NOMO-1 treated with dmso at 0.1 percent for 144 hours (cell line): ENCODE results near the gene ECSCR.
"Not testable (repeated sequence)": the region's sequence is repeated elsewhere in the genome, so short reads cannot be mapped to it uniquely, and the experiment has no call there.

Experiments
- DNase-seq: peaks from one replicate; lab custom pipeline; 2025; ENCODE audit not compliant: unreplicated experiment; lab: John Stamatoyannopoulos, UW

The ECSCR gene, protein sequence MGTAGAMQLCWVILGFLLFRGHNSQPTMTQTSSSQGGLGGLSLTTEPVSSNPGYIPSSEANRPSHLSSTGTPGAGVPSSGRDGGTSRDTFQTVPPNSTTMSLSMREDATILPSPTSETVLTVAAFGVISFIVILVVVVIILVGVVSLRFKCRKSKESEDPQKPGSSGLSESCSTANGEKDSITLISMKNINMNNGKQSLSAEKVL

DNA sequence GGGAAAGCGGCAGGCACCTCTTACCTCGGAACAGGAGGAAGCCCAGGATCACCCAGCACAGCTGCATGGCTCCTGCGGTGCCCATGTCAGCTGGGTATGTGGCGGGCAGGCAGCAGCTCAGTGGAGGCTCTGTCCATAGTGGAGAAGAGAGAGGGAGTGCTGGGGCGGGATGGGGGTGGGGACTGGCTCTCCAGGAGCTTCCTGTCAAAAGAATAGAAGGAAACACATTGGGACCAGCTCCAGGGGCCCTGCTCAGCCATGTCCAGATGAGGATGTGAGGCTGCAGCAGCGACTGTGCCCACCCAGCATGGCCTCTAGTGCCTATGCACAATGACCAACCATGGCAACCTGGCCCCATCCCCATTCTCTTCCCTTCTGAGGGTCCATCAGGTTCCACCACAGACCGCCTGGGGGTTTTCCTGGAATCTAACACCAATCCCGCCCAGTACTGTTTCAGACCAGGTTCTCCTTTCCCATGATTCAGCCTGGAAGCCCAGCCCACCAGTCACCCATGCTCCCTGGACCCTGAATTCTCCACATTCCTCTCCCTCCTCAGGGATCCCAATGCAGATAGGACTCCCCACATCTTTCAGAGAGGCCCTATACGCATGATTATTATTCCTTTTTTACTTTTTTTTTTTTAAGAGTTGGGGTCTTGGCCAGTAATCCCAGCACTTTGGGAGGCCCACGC is at the start of gene ECSCR:
ECSCR (minus strand) TSS at position 158 of the 691 bp plus-strand sequence; CDS start at position 85, 73 bp downstream.
- no peak for DNase-seq

DNA sequence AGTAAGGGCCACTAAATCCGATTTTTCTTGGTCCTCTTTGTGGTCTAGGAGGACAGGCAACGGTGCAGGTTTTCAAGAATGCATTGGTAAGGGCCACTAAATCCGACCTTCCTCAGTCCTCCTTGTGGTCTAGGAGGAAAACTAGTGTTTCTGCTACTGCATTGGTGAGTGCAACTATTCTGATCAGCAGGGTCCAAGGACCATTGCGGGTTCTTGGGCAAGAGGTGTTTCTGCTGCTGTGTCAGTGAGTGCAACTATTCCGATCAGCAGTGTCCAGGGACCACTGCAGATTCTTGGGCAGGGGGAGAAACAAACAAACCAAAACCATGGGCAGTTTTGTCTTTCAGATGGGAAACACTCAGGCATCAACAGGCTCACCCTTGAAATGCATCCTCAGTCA is 42.2 kb upstream of the ECSCR start:
- not testable (repeated sequence) for DNase-seq

DNA sequence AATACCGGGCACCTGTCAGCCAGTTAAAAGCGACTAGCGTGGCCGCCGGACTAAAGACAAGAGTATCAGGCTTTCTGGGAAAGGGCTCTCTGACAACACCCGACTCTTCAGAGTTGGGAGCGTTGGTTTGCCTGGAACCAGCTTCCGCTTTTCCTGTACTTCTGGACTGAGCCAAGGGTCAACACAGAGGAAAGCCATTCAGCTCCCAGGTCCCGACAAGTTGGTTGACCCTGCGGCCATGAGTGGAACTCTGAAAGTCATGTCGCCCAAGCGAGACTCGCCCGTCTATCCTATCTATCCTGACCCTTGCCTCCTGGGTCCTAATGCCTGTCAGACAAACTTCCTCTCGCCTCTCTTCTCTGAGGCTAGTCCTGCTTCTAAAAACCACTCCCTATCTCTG is 41.3 kb upstream of the ECSCR start:
- peak; percentile 32 for DNase-seq

DNA sequence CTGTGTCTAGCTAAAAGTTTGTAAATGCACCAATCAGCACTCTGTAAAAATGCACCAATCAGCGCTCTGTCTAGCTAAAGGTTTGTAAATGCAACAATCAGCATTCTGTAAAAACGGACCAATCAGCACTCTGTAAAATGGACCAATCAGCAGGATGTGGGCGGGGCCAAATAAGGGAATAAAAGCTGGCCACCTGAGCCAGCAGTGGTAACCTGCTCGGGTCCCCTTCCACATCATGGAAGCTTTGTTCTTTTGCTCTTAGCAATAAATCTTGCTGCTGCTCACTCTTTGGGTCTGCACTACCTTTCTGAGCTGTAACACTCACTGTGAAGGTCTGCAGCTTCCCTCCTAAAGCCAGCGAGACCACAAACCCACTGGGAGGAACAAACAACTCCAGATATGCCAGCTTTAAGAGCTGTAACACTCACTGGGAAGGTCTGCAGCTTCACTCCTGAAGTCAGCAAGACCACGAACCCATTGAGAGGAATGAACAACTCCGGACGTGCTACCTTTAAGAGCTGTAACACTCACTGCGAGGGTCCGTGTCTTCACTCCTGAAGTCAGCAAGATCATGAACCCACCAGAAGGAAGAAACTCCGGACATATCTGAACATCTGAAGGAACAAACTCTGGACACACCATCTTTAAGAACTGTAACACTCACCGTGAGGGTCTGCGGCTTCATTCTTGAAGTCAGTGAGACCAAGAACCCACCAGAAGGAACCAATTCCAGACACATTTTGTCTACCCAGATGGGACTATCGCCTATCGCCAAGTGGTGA is 40.7 kb upstream of the ECSCR start:
- DNase-seq = not testable (repeated sequence)

DNA sequence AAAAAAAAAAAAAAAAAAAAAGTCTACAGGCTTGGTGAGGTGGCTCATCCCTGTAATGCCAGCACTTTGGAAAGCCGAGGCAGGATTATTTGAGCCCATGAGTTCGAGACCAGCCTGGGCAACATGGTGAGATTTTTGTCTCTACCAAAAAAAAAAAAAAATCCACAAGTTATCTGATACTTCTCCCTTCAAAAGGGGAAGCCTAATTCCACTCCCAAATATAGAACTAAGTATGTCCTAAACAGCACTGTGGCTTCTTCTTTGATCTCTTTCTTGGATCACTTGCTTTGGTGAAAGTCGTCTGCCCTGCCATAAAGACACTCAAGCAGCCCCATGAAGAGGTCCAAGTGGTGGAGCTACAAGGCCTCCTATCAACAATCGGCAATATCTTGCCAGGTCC is 38.8 kb upstream of the ECSCR start:
- DNase-seq = no peak

DNA sequence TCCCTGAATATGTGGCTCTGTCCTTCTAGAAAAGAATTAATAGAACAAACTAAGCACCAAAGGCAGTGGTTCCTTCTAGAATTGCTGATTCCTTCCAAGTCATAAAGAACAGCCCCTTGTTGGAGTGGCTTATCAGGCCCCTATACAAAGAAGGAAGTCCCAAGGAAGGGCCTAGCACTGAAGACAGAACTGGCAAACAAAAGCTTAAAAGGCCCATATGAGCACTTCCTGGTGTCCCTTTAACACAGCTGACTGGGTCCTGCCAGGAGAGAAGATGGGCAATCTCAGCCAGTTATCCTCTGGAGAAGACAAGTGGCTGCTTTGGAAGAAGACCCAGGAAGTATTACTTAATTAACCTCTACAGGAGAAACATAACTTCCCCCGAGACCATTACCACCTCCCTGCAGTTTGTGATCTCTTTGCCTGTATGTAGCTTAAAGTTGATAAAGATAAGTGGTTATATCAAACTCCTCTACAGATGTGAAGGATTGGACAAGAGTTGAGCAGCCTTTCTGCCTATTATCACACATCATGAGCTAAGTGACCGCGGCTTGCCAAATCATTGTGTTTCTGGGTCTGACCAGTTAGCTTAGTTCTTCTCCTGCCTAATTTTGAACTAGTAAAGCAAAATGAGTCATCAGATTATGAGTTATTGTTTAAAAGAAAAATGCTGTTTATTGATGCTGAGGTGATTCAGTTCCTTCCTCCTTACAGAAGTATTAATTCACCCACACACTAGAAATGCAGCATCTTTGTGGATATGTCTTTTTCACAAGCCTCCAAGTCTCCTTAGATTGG is 33.3 kb upstream of the ECSCR start:
- no peak for DNase-seq

DNA sequence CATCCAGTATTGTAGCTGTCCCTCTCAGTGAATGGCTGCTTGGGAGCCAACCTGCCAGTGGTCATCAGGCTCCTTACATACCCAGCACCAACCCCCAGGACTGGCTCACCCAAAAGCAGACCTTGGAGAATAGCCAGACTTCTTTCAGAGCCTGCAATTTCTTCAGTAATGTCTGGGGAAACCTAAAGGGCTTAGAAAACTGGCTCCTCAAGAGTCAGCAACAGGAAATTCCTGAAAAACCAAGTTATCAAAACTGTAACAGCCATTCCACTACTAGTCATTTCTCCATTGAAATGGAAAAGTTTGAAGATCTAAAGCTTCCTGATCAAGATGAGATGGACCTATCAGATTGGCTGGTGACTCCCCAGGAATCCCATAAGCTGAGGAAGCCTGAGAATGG is 32.3 kb upstream of the ECSCR start:
- DNase-seq = no peak

DNA sequence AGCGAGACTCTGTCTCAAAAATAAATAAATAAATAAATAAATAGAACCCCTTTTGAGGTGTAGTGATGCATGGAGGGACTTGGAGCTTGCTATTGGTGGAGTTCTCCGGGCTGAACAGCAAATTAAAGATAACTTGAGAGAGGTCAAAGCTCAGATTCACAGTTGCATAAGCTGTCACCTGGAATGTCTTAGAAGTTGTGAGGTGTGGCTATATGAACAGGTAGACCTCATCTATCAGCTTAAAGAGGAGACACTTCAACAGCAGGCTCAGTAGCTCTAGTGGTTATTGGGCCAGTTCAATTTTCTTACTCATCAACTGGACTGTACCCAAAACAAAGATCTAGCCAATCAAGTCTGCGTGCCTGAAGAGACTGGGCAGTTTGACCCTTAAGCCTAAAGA is 31.7 kb upstream of the ECSCR start:
- DNase-seq = no peak

DNA sequence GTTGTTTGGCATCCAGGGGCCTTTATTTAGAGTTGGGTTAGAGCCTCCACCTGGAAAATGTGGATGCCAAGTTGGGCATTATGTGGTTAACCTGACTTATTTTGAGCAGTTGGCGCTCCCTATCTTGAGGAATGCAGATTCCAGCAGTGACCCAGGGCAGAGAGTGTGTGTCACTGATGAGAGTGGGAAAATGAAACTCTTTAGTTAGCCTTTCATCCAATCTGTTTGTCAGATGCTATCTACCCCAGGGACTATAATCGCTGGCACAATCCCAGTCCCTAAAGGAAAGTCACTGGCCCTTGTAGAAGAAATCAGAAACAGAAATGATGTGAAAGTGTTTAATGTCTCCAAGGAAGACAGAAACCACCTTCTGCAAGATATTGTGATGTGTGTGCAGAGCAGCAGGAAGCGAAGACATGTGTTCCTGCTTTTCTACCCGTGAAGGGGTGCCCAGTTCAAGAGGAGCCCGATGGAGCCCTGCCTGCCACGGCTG is 30.2 kb upstream of the ECSCR start:
- DNase-seq = no peak

DNA sequence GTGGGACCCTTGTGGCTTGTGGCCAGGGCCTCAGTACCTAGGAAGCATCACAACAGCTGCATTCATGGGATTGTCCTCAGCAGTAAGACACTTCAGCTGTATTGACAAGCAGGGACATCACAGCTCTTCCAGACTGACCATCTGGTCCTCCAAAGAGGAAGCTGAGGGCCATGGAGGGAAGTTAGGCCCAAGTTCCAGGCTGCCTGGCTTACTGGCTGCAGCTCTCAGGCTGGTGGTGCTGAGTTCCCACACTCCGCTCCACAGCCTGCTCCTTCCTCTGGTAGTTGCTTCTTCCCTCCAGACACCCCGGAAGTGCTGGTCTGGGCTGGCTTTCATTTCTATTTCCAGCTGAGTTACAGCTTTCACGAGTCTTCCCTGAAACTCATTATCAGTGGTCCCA is 25.7 kb upstream of the ECSCR start:
- no peak for DNase-seq

DNA sequence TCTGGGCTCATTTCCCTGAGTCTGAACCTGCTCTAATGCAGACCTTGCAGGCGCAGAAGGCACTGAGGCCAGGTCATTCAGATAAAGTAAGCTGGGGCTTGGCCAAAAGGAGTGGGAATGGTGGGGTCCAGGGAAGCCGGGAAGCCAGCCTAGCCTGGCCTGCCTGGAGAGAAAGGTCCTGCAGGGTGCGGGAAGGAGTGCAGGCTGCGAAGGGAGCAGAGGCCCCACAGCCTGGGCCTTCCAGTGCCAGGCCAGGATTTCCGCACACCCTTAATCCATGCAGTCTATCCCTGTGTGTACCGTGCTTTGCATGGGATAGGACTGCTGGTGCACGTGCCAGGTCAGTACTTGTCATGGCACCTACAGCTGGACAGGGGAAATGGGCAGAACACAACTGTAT is 23.7 kb upstream of the ECSCR start:
- DNase-seq = no peak

DNA sequence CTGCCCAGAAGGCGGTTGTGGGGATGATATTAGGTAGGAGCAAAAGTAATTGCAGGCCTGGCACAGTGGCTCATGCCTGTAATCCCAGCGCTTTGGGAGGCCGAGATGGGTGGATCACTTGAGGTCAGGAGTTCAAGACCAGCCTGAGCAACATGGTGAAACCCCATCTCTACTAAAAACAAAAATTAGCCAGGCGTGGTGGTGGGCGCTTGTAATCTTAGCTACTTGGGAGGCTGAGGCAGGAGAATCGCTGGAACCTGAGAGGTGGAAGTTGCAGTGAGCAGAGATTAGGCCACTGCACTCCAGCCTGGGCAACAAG is 20.3 kb upstream of the ECSCR start:
- DNase-seq = not testable (repeated sequence)

DNA sequence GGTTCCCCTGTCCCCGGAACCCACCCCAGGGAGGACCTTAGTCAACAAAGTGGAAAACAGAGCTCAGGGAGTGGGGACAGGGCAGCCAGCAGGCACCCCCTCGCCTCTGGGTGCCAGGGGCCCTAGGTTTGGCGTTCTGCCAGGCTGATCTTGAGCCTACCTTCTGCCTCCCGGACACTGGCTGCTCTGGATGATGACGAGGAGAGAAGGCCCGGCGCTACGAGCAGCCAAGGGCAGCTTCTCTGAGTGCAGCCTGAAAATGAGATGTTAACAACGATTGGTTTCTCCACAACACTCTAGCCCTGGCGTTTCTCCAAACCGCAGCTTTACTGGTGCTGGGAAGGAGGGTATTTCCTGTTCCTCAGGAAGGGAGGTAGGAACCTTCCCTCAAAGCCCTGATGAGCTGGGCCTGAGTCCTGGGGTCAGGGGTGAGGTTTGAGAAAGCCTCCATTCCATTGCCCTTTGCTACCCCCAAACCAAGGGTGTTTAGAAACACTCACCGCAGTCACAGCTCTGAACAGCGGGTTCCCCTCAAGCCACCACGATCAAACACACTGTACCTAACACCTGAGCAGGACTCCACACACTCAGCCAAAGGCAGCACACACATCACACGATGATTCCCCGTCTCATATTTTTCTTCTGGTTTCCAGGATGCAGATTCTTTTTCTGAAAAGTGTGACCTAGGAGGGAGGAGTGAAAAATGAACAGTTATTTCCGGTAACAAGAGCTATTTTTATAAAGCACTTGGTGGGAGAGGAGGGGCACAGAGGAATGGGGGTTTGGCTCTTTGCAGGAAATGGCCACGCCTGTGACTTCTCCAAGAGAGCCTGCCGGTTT is 19.7 kb upstream of the ECSCR start, which contains the start of gene STING1:
STING1 (minus strand) TSS at position 709 of the 840 bp plus-strand sequence. CDS start 1,054 bp downstream, outside the sequence.
- DNase-seq = peak; percentile 78

DNA sequence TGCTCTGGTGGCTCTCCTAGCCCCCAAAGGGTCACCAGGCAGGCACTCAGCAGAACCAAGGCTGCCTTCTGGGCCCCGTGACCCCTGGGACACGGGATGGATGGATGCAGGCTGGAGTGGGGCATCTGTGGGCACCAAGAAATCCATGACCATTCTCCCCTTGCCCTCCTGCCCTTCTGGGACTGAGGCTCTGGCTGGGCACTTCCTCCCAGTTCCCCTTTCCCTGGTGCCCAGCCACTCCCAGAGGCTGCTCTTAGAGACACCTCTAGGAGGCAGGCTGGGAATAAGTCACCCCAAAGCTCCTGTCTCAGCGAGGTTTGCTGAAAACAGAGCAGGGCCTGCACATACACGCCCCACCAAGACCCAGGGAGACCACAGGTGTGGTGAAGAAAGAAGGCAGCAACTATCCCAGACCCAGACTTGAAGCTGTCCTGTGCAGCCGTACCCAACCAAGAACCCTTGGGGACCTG is 19.1 kb upstream of the ECSCR start:
- DNase-seq = no peak

DNA sequence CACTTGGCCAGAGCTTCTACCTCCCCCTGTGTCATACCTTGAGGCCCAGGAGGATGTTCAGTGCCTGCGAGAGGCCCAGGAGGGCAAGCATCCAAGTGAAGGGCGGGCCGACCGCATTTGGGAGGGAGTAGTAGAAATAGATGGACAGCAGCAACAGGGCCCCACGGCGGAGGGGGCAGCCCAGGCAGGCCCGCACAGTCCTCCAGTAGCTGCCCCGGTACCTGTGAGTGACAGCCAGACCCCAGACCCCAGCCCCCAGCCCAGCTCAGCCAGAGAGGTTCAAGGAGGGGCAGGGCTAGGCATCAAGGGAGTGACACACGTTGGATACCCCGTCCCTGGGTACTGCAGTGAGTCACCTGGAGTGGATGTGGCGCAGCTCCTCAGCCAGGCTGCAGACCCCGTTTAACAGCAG is 18.6 kb upstream of the ECSCR start:
- no peak for DNase-seq

DNA sequence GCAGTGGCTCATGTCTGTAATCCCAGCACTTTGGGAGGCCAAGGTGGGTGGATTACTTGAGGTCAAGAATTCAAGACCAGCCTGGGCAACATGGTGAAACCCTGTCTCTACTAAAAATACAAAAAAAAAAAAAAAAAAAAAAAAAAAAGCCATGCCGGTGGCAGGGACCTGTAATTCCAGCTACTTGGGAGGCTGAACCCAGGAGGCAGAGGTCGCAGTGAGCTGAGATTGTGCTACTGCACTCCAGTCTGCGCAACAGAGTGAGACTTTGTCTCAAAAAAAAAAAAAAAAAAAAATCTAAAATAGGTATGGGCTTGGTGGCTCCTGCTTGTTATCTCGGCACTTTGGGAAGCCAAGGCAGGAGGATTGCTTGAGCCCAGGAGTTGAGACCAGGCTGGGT is 17.2 kb upstream of the ECSCR start:
- not testable (repeated sequence) for DNase-seq

DNA sequence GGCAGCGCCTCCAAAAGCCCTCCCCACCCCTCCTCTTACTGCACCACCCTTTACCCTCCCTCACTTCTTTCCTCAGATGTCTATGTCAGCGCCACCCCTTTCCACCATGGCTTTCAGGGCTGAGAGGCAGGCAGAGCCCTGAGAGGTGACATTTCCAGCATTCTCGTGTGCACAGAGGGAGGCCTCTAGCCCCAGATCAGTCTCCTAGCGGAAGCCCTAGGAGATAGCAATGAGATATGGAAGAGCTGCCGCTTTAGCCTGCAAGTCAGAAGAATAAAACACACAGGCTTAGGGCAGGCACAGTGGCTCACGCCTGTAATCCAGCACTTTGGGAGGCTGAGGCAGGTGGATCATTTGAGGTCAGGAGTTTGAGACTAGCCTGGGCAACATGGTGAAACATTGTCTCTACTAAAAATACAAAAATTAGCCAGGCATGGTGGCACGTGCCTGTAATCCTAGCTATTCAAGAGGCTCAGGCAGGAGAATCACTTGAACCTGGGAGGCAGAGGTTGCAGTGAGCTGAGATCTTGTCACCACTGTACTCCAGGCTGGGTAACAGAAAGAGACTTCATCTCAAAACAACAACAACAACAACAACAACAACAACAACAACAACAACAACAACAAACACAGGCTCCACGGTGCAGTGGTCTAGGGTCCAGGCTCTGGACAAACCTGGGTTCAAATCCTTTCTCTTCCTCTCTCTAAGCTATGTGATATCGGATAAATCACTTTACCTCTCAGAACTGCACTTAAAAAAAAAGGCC is 16.3 kb upstream of the ECSCR start:
- not testable (repeated sequence) for DNase-seq

DNA sequence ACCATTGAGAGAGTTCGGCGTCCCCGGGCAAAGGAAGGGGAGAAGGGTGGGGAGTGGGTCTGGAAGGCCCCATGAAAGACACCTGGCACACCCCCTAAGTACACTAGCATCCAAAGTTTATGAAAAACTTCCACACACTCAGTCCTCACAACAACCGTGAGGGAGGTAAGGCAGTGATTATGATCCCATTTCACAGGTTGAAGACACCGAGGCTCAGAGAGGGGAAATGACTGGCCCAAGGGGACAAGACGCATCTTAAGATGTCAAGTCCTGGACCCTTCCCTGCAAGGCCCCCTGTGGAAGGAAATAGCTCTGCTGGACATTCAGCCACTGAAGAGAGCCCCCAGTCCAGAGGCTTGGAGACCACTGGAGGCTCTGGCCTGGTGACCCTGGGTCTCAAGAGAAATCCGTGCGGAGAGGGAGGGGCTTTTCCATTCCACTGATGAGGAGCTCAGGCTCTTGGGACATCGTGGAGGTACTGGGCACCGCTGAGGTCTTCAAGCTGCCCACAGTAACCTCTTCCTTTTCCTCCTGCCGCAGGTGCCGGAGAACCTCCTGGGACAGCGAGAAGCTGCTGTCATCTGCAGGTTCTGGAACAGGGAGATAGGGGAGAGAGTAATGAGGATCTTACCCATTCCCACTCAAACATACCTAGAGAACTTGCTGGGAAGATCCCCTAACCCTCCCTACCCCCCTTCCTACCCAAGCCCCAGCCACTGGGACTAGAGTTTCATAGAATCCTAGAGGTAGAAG is 13.5 kb upstream of the ECSCR start:
- DNase-seq = no peak
